Spleen (tissue), 11 donors: ENCODE results near the gene TRIM40. TPM values are rescaled to one million over a fixed set of nuclear protein-coding genes. Genes with fewer than 3 reads are reported as not detected.

Experiments
- DNase-seq: peaks from one replicate; pipeline ENCODE4 v3.0.0-alpha.2; 2020
- H3K27ac ChIP-seq, 8 donors: fragments of 200-600 bp; sonication (generic) in 7 of 8; 1 replicate in 4 of 8; 2 replicates in 4 of 8; pipeline versions ENCODE4 v1.5.0 to v1.8.0; 2016 to 2021; ENCODE audit warnings: inconsistent platforms in 4 of 8, mild to moderate bottlenecking in 4 of 8, moderate library complexity in 1 of 8
- H3K27me3 ChIP-seq, 7 donors: fragments of 200-600 bp; sonication (generic) in 6 of 7; replicated peaks in 1 of 7; 1 replicate in 4 of 7; 2 replicates in 3 of 7; pipeline versions ENCODE4 v1.5.0 to v1.8.0; 2016 to 2021; ENCODE audit warnings: inconsistent platforms in 3 of 7, mild to moderate bottlenecking in 1 of 7
- H3K36me3 ChIP-seq, 6 donors: fragments of 200-600 bp; sonication (generic) in 5 of 6; 1 replicate in 4 of 6; 2 replicates in 2 of 6; pipeline versions ENCODE4 v1.5.0 to v1.8.0; 2016 to 2021; ENCODE audit warnings: inconsistent platforms in 2 of 6
- H3K4me1 ChIP-seq, 6 donors: fragments of 200-600 bp; sonication (generic) in 5 of 6; 1 replicate in 3 of 6; 2 replicates in 3 of 6; pipeline versions ENCODE4 v1.5.0 to v1.8.0; 2016 to 2021; ENCODE audit warnings: inconsistent platforms in 3 of 6
- H3K4me3 ChIP-seq, 8 donors: fragments of 200-600 bp; sonication (generic) in 7 of 8; 1 replicate in 4 of 8; 2 replicates in 4 of 8; pipeline versions ENCODE4 v1.5.0 to v1.8.0; 2016 to 2021; ENCODE audit warnings: inconsistent platforms in 4 of 8, mild to moderate bottlenecking in 4 of 8, moderate library complexity in 2 of 8
- H3K9me3 ChIP-seq, 8 donors: fragments of 200-600 bp; sonication (generic) in 7 of 8; 1 replicate in 4 of 8; 2 replicates in 4 of 8; pipeline versions ENCODE4 v1.5.0 to v1.8.0; 2016 to 2021; ENCODE audit warnings: inconsistent platforms in 4 of 8
- POLR2A ChIP-seq, 3 donors: fragments of 450-650 bp; IDR thresholded peaks; one replicate each; pipeline ENCODE4 v1.5.1; 2017; ENCODE audit warnings: antibody characterized with exemption in 3 of 3, mild to moderate bottlenecking in 1 of 3
- POLR2AphosphoS5 ChIP-seq, 3 donors: sonication (generic); formaldehyde crosslinking; IDR thresholded peaks; one replicate each; pipeline ENCODE4 v1.5.1; 2017; ENCODE audit warnings: antibody characterized with exemption in 3 of 3
- WGBS, 5 donors: extraction: QIAGEN DNeasy Blood & Tissue Kit in 3 of 5; methylation state at CpG; one replicate each; pipeline versions ENCODE4 v1.1.5 to v1.1.7; 2013 to 2018; 5-methylcytosine and 5-hydroxymethylcytosine counted together
- intact Hi-C: fragments of 100-400 bp; cut with DNase I; formaldehyde crosslinking; loops from one replicate; pipeline ENCODE4 v1.15.0; 2023; ENCODE audit warnings: low total_unique reads
- polyA plus RNA-seq, 3 donors: library from polyadenylated mRNA; stranded (reverse); fragments of 200-250 nt; gene quantifications; one replicate each; pipeline ENCODE4 v1.2.1, GENCODE V29; 2013
- total RNA-seq, 7 donors: library from RNA; depleted of rRNA in 3 of 7; stranded (reverse); fragments of >200 nt in 3 of 7; fragmentation: NEBNext Ultra II Directional in 4 of 7; extraction: Animal tissue kit (Norgen Biotek cat#: 25700) in 4 of 7; gene quantifications; one replicate each; pipeline versions ENCODE4 v1.1.0 to v1.2.1, GENCODE V29; 2016 to 2021
- TF ChIP-seq, protein P1 (sequence below), 11 experiments: fragments of 200-600 bp in 7 of 11; fragments of 450-650 bp in 4 of 11; sonication (generic) in 4 of 11; IDR thresholded peaks in 8 of 11; conservative IDR thresholded peaks in 3 of 11; 1 replicate in 7 of 11; 2 replicates in 4 of 11; pipeline versions ENCODE4 v1.4.0 to v1.8.0; 2016 to 2021; ENCODE audit warnings: antibody characterized with exemption in 11 of 11, inconsistent platforms in 4 of 11, mild to moderate bottlenecking in 1 of 11
- donor health status: healthy with polysubstance abuse.
- donor health status: DM: no; HTN: no; CAD: no; lungs with moderate emphysema.
- donor health status: DM: no; HTN: no; CAD: no.
- donor health status: Bipolar disorder and iron deficiency.
- donor health status: healthy.
- donor health status: DM: no; HTN: no; CAD: no.
- donor health status: DM: yes; HTN: yes; CAD: no.

Gene TRIM40
- total and polyA plus RNA-seq, 10 donors: 0.20 to 1.0 (median 0.29) TPM; not detected in 7

DNA sequence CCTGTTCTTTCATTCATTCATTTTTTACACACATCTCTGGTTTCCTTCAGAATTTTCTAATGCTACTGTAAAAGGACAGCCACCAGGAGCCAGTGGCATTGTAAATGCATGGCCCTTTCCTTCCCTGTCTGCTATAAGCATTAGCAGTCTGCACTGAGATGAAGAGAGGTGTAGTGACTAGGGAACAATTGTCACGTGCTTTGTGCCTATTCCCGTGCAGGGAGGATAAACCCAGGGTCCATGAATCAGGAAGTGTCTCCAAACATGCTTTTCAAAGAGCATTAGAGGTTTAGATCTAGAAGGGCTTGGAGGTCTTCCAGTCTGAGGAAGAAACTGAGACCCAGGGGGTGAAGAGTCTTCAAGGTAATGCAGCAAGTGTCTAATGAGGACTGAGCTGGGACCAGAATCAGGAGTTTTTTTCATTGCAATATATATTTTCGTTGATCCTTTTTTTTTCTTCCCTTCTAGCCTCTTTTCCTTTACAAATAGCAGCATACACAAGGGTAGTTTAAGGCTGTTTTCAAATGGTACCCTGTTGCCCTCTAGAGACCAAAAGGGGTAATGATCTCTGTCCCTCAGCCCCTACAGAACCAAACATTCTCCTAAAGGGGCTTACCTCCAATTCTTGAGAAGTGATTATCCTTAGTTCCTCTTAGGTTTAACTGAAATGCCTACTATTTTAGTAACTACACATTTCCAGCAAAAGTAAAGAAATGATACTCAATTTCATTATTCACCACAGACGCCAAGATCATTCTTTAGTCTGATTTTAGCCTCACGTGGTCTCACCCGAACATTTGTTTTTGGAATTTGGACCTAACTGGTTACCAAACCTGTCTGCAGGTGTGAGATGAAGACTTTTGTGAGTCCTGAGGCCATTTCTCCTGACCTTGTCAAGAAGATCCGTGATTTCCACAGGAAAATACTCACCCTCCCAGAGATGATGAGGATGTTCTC is 34.0 kb downstream of the TRIM40 start:
- 21 to 28% (median 26%) methylated on average over 7 of the region's 7 CpGs for WGBS, 5 donors
- Histone ChIP-seq H3K9me3 (no peaks in the 10 kb centered on the region), H3K27me3 (peaks cover 0 to 74% (median 31%) of the 10 kb centered on the region in 7 donors), H3K27ac (no peak overlapping the region), H3K4me1 (peaks cover 6 to 15% (median 11%) of the 10 kb centered on the region in 6 donors), H3K4me3 (no peak overlapping the region), H3K36me3 (no peaks in the 10 kb centered on the region)
- no peak for TF ChIP-seq POLR2AphosphoS5 (IDR thresholded peaks at IDR 0.05)
- TF ChIP-seq, protein P1, sequence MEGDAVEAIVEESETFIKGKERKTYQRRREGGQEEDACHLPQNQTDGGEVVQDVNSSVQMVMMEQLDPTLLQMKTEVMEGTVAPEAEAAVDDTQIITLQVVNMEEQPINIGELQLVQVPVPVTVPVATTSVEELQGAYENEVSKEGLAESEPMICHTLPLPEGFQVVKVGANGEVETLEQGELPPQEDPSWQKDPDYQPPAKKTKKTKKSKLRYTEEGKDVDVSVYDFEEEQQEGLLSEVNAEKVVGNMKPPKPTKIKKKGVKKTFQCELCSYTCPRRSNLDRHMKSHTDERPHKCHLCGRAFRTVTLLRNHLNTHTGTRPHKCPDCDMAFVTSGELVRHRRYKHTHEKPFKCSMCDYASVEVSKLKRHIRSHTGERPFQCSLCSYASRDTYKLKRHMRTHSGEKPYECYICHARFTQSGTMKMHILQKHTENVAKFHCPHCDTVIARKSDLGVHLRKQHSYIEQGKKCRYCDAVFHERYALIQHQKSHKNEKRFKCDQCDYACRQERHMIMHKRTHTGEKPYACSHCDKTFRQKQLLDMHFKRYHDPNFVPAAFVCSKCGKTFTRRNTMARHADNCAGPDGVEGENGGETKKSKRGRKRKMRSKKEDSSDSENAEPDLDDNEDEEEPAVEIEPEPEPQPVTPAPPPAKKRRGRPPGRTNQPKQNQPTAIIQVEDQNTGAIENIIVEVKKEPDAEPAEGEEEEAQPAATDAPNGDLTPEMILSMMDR (IDR thresholded peaks at IDR 0.05 in 8 of 11, conservative IDR thresholded peaks at IDR 0.05 in 3 of 11): peak; percentile 32 to 82 (median 65)
- DNase-seq: no peak
- intact Hi-C loops: no loop called here

DNA sequence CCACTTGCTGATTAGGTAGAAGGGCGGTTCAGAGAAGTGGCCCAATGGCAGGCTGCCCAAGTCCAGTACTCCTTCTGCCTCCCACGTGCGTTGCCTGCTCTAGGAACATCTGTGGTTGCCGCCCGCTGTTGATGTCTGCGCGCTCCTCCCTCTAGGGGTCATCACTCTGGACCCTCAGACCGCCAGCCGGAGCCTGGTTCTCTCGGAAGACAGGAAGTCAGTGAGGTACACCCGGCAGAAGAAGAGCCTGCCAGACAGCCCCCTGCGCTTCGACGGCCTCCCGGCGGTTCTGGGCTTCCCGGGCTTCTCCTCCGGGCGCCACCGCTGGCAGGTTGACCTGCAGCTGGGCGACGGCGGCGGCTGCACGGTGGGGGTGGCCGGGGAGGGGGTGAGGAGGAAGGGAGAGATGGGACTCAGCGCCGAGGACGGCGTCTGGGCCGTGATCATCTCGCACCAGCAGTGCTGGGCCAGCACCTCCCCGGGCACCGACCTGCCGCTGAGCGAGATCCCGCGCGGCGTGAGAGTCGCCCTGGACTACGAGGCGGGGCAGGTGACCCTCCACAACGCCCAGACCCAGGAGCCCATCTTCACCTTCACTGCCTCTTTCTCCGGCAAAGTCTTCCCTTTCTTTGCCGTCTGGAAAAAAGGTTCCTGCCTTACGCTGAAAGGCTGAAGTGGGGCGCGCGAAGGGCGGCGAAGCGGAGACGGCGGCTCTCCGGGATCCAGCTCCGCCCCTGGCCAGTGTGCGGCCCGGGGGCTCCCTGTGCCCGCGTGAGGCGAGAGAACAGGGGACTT is 35.9 kb downstream of the TRIM40 start:
- intact Hi-C loops: no loop called here
- no peaks in the 10 kb centered on the region for H3K9me3 ChIP-seq
- no peaks in the 10 kb centered on the region for H3K36me3 ChIP-seq
- no peak overlapping the region for H3K27ac ChIP-seq
- no peak for TF ChIP-seq POLR2A (IDR thresholded peaks at IDR 0.05)
- TF ChIP-seq, protein P1 (IDR thresholded peaks at IDR 0.05 in 8 of 11, conservative IDR thresholded peaks at IDR 0.05 in 3 of 11): no peak
- TF ChIP-seq POLR2AphosphoS5 (IDR thresholded peaks at IDR 0.05): no peak
- H3K4me1 ChIP-seq: peaks cover 6 to 15% (median 11%) of the 10 kb centered on the region in 6 donors
- peak overlapping the region in 5 of 8 donors; percentile 7 to 55 (median 10) for H3K4me3 ChIP-seq
- WGBS, 5 donors: 3 to 11% (median 7%) methylated on average over 36 to 62 of the region's 62 CpGs
- DNase-seq: no peak
- H3K27me3 ChIP-seq: peaks cover 0 to 85% (median 31%) of the 10 kb centered on the region in 7 donors

DNA sequence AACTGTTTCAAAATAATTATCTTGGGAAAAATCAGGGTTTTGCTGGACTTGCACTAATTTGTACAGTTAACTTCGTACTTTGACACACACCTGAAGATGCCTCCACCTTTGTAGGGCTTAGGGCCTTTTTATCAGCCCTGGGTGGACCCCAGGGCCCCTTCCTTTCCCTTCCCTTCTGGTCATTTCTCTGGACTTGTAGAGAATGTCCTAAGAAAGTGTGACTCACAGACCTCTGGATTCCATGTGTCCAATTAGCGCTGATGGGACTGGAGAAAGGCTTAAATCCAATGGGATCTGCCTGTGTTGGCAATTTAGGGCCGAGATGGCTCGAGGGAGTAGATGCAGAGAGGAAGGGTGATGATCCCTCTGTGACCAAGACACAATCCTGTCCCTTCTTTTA is 36.7 kb downstream of the TRIM40 start:
- Histone ChIP-seq H3K4me3 (no peak overlapping the region), H3K27ac (no peak overlapping the region), H3K36me3 (no peaks in the 10 kb centered on the region), H3K4me1 (peaks cover 6 to 15% (median 11%) of the 10 kb centered on the region in 6 donors), H3K9me3 (no peaks in the 10 kb centered on the region), H3K27me3 (peaks cover 0 to 77% (median 31%) of the 10 kb centered on the region in 7 donors)
- no peak for DNase-seq
- 81 to 94% (median 85%) methylated on average over 4 of the region's 4 CpGs for whole genome bisulfite sequencing, 5 donors
- TF ChIP-seq POLR2A (IDR thresholded peaks at IDR 0.05) (no peak), POLR2AphosphoS5 (IDR thresholded peaks at IDR 0.05) (no peak)
- TF ChIP-seq, protein P1 (IDR thresholded peaks at IDR 0.05 in 8 of 11, conservative IDR thresholded peaks at IDR 0.05 in 3 of 11): no peak
- intact Hi-C loops: no loop called here
